Measurements from ENCODE around the gene OBP2B. TPM values are rescaled to one million over a fixed set of nuclear protein-coding genes. Genes with fewer than 3 reads are reported as not detected.
"Not testable (repeated sequence)": the region's sequence is repeated elsewhere in the genome, so short reads cannot be mapped to it uniquely, and the experiment has no call there.

The OBP2B gene
- polyA plus RNA-seq, 1 donor from 2014 or later = not detected

GRCh38 chr9:133230093-133230492 lies 21.0 kb upstream of the OBP2B start:
- no peaks in the 10 kb centered on the region for H3K9me2 ChIP-seq (ENCODE audit: insufficient read depth, low read length)
- no peak for TF ChIP-seq SMC3 (conservative IDR thresholded peaks at IDR 0.05; ENCODE audit: poor library complexity)
- H4K20me1 ChIP-seq (ENCODE audit: insufficient read depth) = no peaks in the 10 kb centered on the region
- H2AFZ ChIP-seq (ENCODE audit: low read depth, low read length) = no peak overlapping the region
- H3K9ac ChIP-seq (ENCODE audit: low read length) = no peak overlapping the region
- H3K9me3 ChIP-seq (ENCODE audit: low read length) = no peaks in the 10 kb centered on the region
- H3F3A ChIP-seq (ENCODE audit: insufficient read depth, low read length, poor library complexity, severe bottlenecking) = no peaks in the 10 kb centered on the region
- H3K79me2 ChIP-seq (replicated peaks; ENCODE audit: insufficient read depth, low read length) = no peaks in the 10 kb centered on the region
- no peak overlapping the region for H3K4me2 ChIP-seq (ENCODE audit: low read length)
- no peaks in the 10 kb centered on the region for H3K36me3 ChIP-seq (ENCODE audit: insufficient read depth, low read length)
- H3K4me3 ChIP-seq (ENCODE audit: low read length) = no peak overlapping the region
- H3K27ac ChIP-seq (ENCODE audit: low read length) = no peak overlapping the region
- no peaks in the 10 kb centered on the region for H3K27me3 ChIP-seq (ENCODE audit: insufficient read depth, low read depth, low read length)

- not testable (repeated sequence) for H3F3A ChIP-seq (ENCODE audit: insufficient read depth, low read length, poor library complexity, severe bottlenecking); H3K36me3 ChIP-seq (ENCODE audit: insufficient read depth, low read length); H3K27ac ChIP-seq (ENCODE audit: low read length); H3K9ac ChIP-seq (ENCODE audit: low read length); H3K27me3 ChIP-seq (ENCODE audit: insufficient read depth, low read depth, low read length); H3K4me2 ChIP-seq (ENCODE audit: low read length); H3K4me3 ChIP-seq (ENCODE audit: low read length); H3K9me3 ChIP-seq (ENCODE audit: low read length); H3K9me2 ChIP-seq (ENCODE audit: insufficient read depth, low read length); H4K20me1 ChIP-seq (ENCODE audit: insufficient read depth); H3K79me2 ChIP-seq (replicated peaks; ENCODE audit: insufficient read depth, low read length); H2AFZ ChIP-seq (ENCODE audit: low read depth, low read length)
Observed at GRCh38 chr9:133228474-133229193, 19.6 kb upstream of the OBP2B start.

- H3K9me2 ChIP-seq (ENCODE audit: insufficient read depth, low read length) = not testable (repeated sequence)
Observed at GRCh38 chr9:133227996-133228395, 18.9 kb upstream of the OBP2B start.

GRCh38 chr9:133227242-133227860 lies 18.3 kb upstream of the OBP2B start:
- Histone ChIP-seq H4K20me1 (ENCODE audit: insufficient read depth) (no peaks in the 10 kb centered on the region), H3K9me2 (ENCODE audit: insufficient read depth, low read length) (no peaks in the 10 kb centered on the region), H3K36me3 (ENCODE audit: insufficient read depth, low read length) (no peaks in the 10 kb centered on the region), H3K4me3 (ENCODE audit: low read length) (no peak overlapping the region), H3K27me3 (ENCODE audit: insufficient read depth, low read depth, low read length) (no peaks in the 10 kb centered on the region), H3K4me2 (ENCODE audit: low read length) (no peak overlapping the region), H3K9me3 (ENCODE audit: low read length) (no peaks in the 10 kb centered on the region), H2AFZ (ENCODE audit: low read depth, low read length) (no peak overlapping the region), H3K27ac (ENCODE audit: low read length) (no peak overlapping the region), H3K9ac (ENCODE audit: low read length) (no peak overlapping the region), H3K79me2 (replicated peaks; ENCODE audit: insufficient read depth, low read length) (no peaks in the 10 kb centered on the region), H3F3A (ENCODE audit: insufficient read depth, low read length, poor library complexity, severe bottlenecking) (no peaks in the 10 kb centered on the region)
- TF ChIP-seq SMC3 (conservative IDR thresholded peaks at IDR 0.05; ENCODE audit: poor library complexity) = no peak
- TF ChIP-seq TAF1 (IDR thresholded peaks at IDR 0.05; ENCODE audit: low read depth) = no peak
- TF ChIP-seq EZH2 (IDR thresholded peaks at IDR 0.05; ENCODE audit: borderline replicate concordance, insufficient read depth, low read length, poor library complexity, severe bottlenecking) = no peak
- no peak for TF ChIP-seq CTCF (IDR thresholded peaks at IDR 0.05; ENCODE audit: poor library complexity, severe bottlenecking)
- TF ChIP-seq MXI1 (conservative IDR thresholded peaks at IDR 0.05; ENCODE audit: poor library complexity, severe bottlenecking) = no peak
- TF ChIP-seq POLR2AphosphoS5 (IDR thresholded peaks at IDR 0.05) = no peak
- TF ChIP-seq EP300 (conservative IDR thresholded peaks at IDR 0.05; ENCODE audit: poor library complexity, severe bottlenecking) = no peak
- TF ChIP-seq RAD21 (conservative IDR thresholded peaks at IDR 0.05) = no peak
- no peak for TF ChIP-seq REST (IDR thresholded peaks at IDR 0.05; ENCODE audit: borderline replicate concordance)

More at GRCh38 chr9:133227996-133228395, 18.9 kb upstream of the OBP2B start:
- H3K9me3 ChIP-seq (ENCODE audit: low read length); H3F3A ChIP-seq (ENCODE audit: insufficient read depth, low read length, poor library complexity, severe bottlenecking); H3K36me3 ChIP-seq (ENCODE audit: insufficient read depth, low read length); H3K4me2 ChIP-seq (ENCODE audit: low read length); H4K20me1 ChIP-seq (ENCODE audit: insufficient read depth); H3K27ac ChIP-seq (ENCODE audit: low read length); H2AFZ ChIP-seq (ENCODE audit: low read depth, low read length); H3K79me2 ChIP-seq (replicated peaks; ENCODE audit: insufficient read depth, low read length); H3K9ac ChIP-seq (ENCODE audit: low read length); H3K27me3 ChIP-seq (ENCODE audit: insufficient read depth, low read depth, low read length); H3K4me3 ChIP-seq (ENCODE audit: low read length): not testable (repeated sequence)

Data from neural cell (in vitro differentiated cells).